K562 (cell line): ENCODE results near the gene KIF3A. TPM values are rescaled to one million over a fixed set of nuclear protein-coding genes. Genes with fewer than 3 reads are reported as not detected.

ENCODE experiments used
- AFF1 ChIP-seq, 2 experiments: fragments of 450-650 bp; IDR thresholded peaks; 2 replicates each; pipeline ENCODE4 v1.6.1; 2018; ENCODE audit warnings: mild to moderate bottlenecking in 2 of 2, low read depth in 1 of 2; ENCODE audit not compliant: partially characterized antibody in 2 of 2
- ARID1B ChIP-seq: fragments of 450-650 bp; IDR thresholded peaks from 2 replicates; pipeline ENCODE4 v1.6.1; 2016; ENCODE audit warnings: antibody characterized with exemption, mild to moderate bottlenecking, inconsistent platforms
- HDAC3 ChIP-seq: fragments of 450-650 bp; IDR thresholded peaks from 2 replicates; pipeline ENCODE4 v1.6.1; 2018; ENCODE audit warnings: borderline replicate concordance, mild to moderate bottlenecking, moderate library complexity; ENCODE audit not compliant: partially characterized antibody
- JUNB ChIP-seq: fragments of 450-650 bp; formaldehyde crosslinking; conservative IDR thresholded peaks from 2 replicates; pipeline ENCODE4 v1.4.0; 2020; ENCODE audit warnings: mild to moderate bottlenecking
- KDM1A ChIP-seq, 2 experiments: fragments of 450-650 bp; IDR thresholded peaks; 2 replicates each; pipeline ENCODE4 v1.6.1; 2016; ENCODE audit warnings: mild to moderate bottlenecking in 2 of 2
- PHF20 ChIP-seq: fragments of 450-650 bp; IDR thresholded peaks from 2 replicates; pipeline ENCODE4 v1.6.1; 2018; ENCODE audit not compliant: partially characterized antibody
- TCF15 ChIP-seq: fragments of 250-450 bp; sonication (Bioruptor Pico); IDR thresholded peaks from 2 replicates; pipeline ENCODE4 v1.8.0; 2022; ENCODE audit warnings: moderate library complexity, mild to moderate bottlenecking, inconsistent platforms
- THRA ChIP-seq: fragments of 450-650 bp; IDR thresholded peaks from 2 replicates; pipeline ENCODE4 v1.6.1; 2017; ENCODE audit warnings: mild to moderate bottlenecking, moderate library complexity
- ZKSCAN8 ChIP-seq: fragments of 200-800 bp; sonication (Bioruptor generic); IDR thresholded peaks from 2 replicates; pipeline ENCODE4 v1.6.1; 2016; ENCODE audit warnings: missing genetic modification characterization, missing compliant biosample characterization
- ZNF143 ChIP-seq: sonication (generic); formaldehyde crosslinking; IDR thresholded peaks from 2 replicates; pipeline ENCODE4 v1.9.0; 2022; ENCODE audit warnings: mild to moderate bottlenecking, missing genetic modification reagents
- polyA plus RNA-seq, 8 experiments: library from polyadenylated mRNA; depleted of rRNA in 4 of 8; stranded (reverse) in 5 of 8; unstranded in 3 of 8; fragments of >200 nt; fragmentation: Nextera tagmentation in 2 of 8; fragmentation: Illumina TruSeq in 1 of 8; extraction: Ambion mirVana in 2 of 8; extraction: Trizol in 1 of 8; gene quantifications; 2 replicates each; pipeline versions ENCODE4 v1.2.1 to v1.2.3, GENCODE V29; 2011 to 2014; ENCODE audit warnings: inconsistent platforms in 1 of 8, missing spikeins in 1 of 8
- total RNA-seq, 7 experiments: library from RNA; depleted of rRNA in 6 of 7; stranded (reverse); fragments of >200 nt in 6 of 7; fragmentation: Illumina TruSeq in 2 of 7; extraction: Trizol in 2 of 7; gene quantifications; 2 replicates each; pipeline versions ENCODE4 v1.2.1 to v1.2.3, GENCODE V29; 2011 to 2021; ENCODE audit warnings: low replicate concordance in 1 of 7

The KIF3A gene
- total and polyA plus RNA-seq, 9 of the 15 experiments (the other 6 are each of a cell fraction or from before 2014, with no cell fraction given) = 1.5 to 7.8 (median 6.0) TPM

- peak; percentile 99 for TF ChIP-seq ARID1B
- peak; percentile 74; the same call in 1 of the 2 replicates for TF ChIP-seq ZKSCAN8
- TF ChIP-seq AFF1 (IDR thresholded peaks at IDR 0.05; ENCODE audit: low read depth in 1 of 2, partially characterized antibody in 2 of 2) = peak in 1 of 2 experiments; percentile 80
- peak; percentile 91 for TF ChIP-seq HDAC3
- TF ChIP-seq KDM1A (IDR thresholded peaks at IDR 0.05) = peak; percentile 92 to 95
- no peak for TF ChIP-seq TCF15 (CRISPR knock-in tag)
- no peak for TF ChIP-seq JUNB (CRISPR knock-in tag)
- TF ChIP-seq PHF20 = no peak
- TF ChIP-seq THRA = no peak
- TF ChIP-seq ZNF143 (CRISPR knock-in tag) = no peak
Measured at GRCh38 chr5:132651838-132652469, 85.4 kb downstream of the KIF3A start (continued).
